Lower leg skin (tissue), 3 donors: ENCODE results near the gene WHRN.

Source experiments
- POLR2A ChIP-seq, 2 donors: fragments of 450-650 bp; IDR thresholded peaks; one replicate each; pipeline ENCODE4 v1.6.1; 2016 to 2017; ENCODE audit warnings: antibody characterized with exemption in 2 of 2, mild to moderate bottlenecking in 1 of 2, moderate library complexity in 1 of 2
- TF ChIP-seq, protein P1 (sequence below), 3 donors: fragments of 450-650 bp; IDR thresholded peaks; one replicate each; pipeline ENCODE4 v1.5.1; 2016; ENCODE audit warnings: antibody characterized with exemption in 3 of 3, mild to moderate bottlenecking in 3 of 3, moderate library complexity in 2 of 3

DNA sequence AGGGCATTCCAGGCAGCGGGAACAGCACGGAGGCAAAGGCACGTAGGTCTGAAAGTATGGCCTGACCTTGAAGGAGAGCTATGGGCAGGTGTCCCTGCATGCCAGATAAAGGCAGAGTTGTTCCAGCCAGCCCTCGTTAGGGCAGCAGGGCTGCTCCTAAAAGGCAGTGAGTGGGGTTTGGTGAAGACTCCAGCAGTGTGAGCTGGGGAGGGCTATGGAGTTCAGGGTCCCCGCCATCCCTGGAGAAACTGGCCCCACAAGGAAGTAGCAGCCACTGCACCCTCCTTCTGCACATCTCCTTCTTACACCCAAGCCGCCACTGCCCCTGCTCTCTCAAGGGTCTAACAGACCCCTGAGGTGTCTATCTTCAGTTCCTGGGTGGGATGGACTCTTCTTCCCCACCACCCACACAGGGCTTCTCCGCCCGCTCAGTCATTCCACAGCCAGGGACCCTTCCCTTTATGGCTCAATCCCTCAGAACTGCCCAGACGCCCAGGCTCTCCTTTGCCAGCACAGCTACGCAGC, 118.8 kb downstream of the WHRN start:
- TF ChIP-seq, protein P1, sequence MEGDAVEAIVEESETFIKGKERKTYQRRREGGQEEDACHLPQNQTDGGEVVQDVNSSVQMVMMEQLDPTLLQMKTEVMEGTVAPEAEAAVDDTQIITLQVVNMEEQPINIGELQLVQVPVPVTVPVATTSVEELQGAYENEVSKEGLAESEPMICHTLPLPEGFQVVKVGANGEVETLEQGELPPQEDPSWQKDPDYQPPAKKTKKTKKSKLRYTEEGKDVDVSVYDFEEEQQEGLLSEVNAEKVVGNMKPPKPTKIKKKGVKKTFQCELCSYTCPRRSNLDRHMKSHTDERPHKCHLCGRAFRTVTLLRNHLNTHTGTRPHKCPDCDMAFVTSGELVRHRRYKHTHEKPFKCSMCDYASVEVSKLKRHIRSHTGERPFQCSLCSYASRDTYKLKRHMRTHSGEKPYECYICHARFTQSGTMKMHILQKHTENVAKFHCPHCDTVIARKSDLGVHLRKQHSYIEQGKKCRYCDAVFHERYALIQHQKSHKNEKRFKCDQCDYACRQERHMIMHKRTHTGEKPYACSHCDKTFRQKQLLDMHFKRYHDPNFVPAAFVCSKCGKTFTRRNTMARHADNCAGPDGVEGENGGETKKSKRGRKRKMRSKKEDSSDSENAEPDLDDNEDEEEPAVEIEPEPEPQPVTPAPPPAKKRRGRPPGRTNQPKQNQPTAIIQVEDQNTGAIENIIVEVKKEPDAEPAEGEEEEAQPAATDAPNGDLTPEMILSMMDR (IDR thresholded peaks at IDR 0.05), result no peak
- TF ChIP-seq POLR2A (IDR thresholded peaks at IDR 0.05), result no peak
